GM13977 (cell line): ENCODE data around the gene THSD4.

Source experiments
- DNase-seq: peaks from one replicate; pipeline ENCODE4 v3.0.0; 2012; ENCODE audit warnings: low spot score
- CTCF ChIP-seq: IDR thresholded peaks from 2 replicates; pipeline ENCODE4 v1.5.1; 2012; ENCODE audit warnings: mild to moderate bottlenecking, control low read depth; ENCODE audit not compliant: insufficient read depth; ENCODE audit errors: extremely low read depth, missing control alignments
- in situ Hi-C: fragments of 300-500 bp; cut with MboI; formaldehyde crosslinking; loops from one replicate; pipeline ENCODE4 v1.12.0; 2022; ENCODE audit warnings: low sequenced_read_pairs, low pct_unique_long_range_greater_than_20kb, mixed read lengths, inconsistent platforms; ENCODE audit not compliant: unreplicated experiment

Gene THSD4

GRCh38 chr15:71456811-71457210, 341.5 kb downstream of the THSD4 start:
- no peak for DNase-seq
- no peak for TF ChIP-seq CTCF
- in situ Hi-C loops: loop anchor here (10.0 kb wide), 1 partner anchor 188 kb away; no protein-coding TSS in a partner anchor

GRCh38 chr15:71458089-71458660, 342.9 kb downstream of the THSD4 start:
- DNase-seq: no peak
- TF ChIP-seq CTCF: no peak
- in situ Hi-C loops: loop anchor here (10.0 kb wide), 1 partner anchor 187 kb away; no protein-coding TSS in a partner anchor

- TF ChIP-seq CTCF: no peak
- in situ Hi-C loops: loop anchor here (10.0 kb wide), 1 partner anchor 263 kb away; no protein-coding TSS in a partner anchor
- DNase-seq: no peak
Observed at GRCh38 chr15:71461748-71462147, 346.5 kb downstream of the THSD4 start.

- in situ Hi-C loops: loop anchor here (10.0 kb wide), 1 partner anchor 262 kb away; no protein-coding TSS in a partner anchor
- no peak for DNase-seq
- TF ChIP-seq CTCF: no peak
Observed at GRCh38 chr15:71462638-71463037, 347.4 kb downstream of the THSD4 start.

GRCh38 chr15:71463156-71463665, 347.9 kb downstream of the THSD4 start:
- no peak for DNase-seq
- in situ Hi-C loops: loop anchor here (10.0 kb wide), 1 partner anchor 262 kb away; no protein-coding TSS in a partner anchor
- no peak for TF ChIP-seq CTCF

GRCh38 chr15:71465131-71465955, 350.1 kb downstream of the THSD4 start:
- no peak for DNase-seq
- in situ Hi-C loops: loop anchor here (10.0 kb wide), 1 partner anchor 259 kb away; no protein-coding TSS in a partner anchor
- no peak for TF ChIP-seq CTCF
